OCI-LY3 (cell line): ENCODE data around the gene KCNG1.

Source experiments
- H2AFZ ChIP-seq: fragments of 200-600, 300-600 bp; shearing (Covaris generic); 2 replicates; pipeline ENCODE4 v1.6.0; 2014; ENCODE audit warnings: antibody characterized with exemption, low read depth, low read length
- H3K27ac ChIP-seq: fragments of 200-600, 300-600 bp; sonication (generic); 2 replicates; pipeline ENCODE4 v1.5.1; 2014; ENCODE audit warnings: mild to moderate bottlenecking, low read length, moderate library complexity, mixed read lengths
- H3K27me3 ChIP-seq: fragments of 200-600, 300-600 bp; sonication (generic); 2 replicates; pipeline ENCODE4 v1.6.1; 2014; ENCODE audit warnings: low read depth, low read length, mixed read lengths
- H3K36me3 ChIP-seq: fragments of 200-600, 300-600 bp; sonication (generic); replicated peaks from 2 replicates; pipeline ENCODE3; 2014; ENCODE audit warnings: low read depth, low read length, mixed read lengths
- H3K4me1 ChIP-seq: fragments of 300-600, 200-600 bp; sonication (generic); 2 replicates; pipeline ENCODE4 v1.6.1; 2014; ENCODE audit warnings: low read length, mixed read lengths
- H3K4me2 ChIP-seq: fragments of 200-600, 300-600 bp; sonication (generic); 2 replicates; pipeline ENCODE4 v1.6.1; 2014; ENCODE audit warnings: low read length, mixed read lengths
- H3K4me3 ChIP-seq: fragments of 300-600, 200-600 bp; sonication (generic); 2 replicates; pipeline ENCODE4 v1.5.1; 2014; ENCODE audit warnings: antibody characterized with exemption, mild to moderate bottlenecking, low read length, moderate library complexity
- H3K79me2 ChIP-seq: fragments of 300-600, 200-600 bp; shearing (Covaris generic); 2 replicates; pipeline ENCODE4 v1.6.1; 2014; ENCODE audit warnings: mild to moderate bottlenecking, low read length, mixed read lengths
- H3K9ac ChIP-seq: fragments of 300-600, 200-600 bp; shearing (Covaris generic); 2 replicates; pipeline ENCODE4 v1.6.0; 2014; ENCODE audit warnings: mild to moderate bottlenecking, low read length, moderate library complexity
- H3K9me3 ChIP-seq: fragments of 200-600, 300-600 bp; shearing (Covaris generic); 2 replicates; pipeline ENCODE4 v1.6.1; 2014; ENCODE audit warnings: low read length, mixed read lengths; ENCODE audit not compliant: insufficient read depth
- H4K20me1 ChIP-seq: fragments of 200-600, 300-600 bp; sonication (generic); 2 replicates; pipeline ENCODE4 v1.6.1; 2016; ENCODE audit warnings: low read length, mixed read lengths; ENCODE audit not compliant: insufficient read depth
- CTCF ChIP-seq: fragments of 200-600, 300-600 bp; sonication (generic); IDR thresholded peaks from 2 replicates; pipeline ENCODE4 v1.5.1; 2014; ENCODE audit warnings: antibody characterized with exemption, low read length, low read depth
- EZH2phosphoT487 ChIP-seq: fragments of 200-600 bp; shearing (Covaris generic); IDR thresholded peaks from 2 replicates; pipeline ENCODE4 v1.6.1; 2018; ENCODE audit warnings: antibody characterized with exemption, mixed run types, low read depth

The KCNG1 gene

GRCh38 chr20:50993876-50994275, 29.0 kb downstream of the KCNG1 start:
- Histone ChIP-seq H3K4me1 (peaks cover 19% of the 10 kb centered on the region), H3K27me3 (peaks cover 36% of the 10 kb centered on the region), H3K4me3 (no peak overlapping the region), H3K4me2 (peak overlapping the region; percentile 58; the same call in 1 of the 2 replicates), H3K79me2 (no peaks in the 10 kb centered on the region), H3K9ac (no peak overlapping the region), H3K27ac (no peak overlapping the region), H3K9me3 (no peaks in the 10 kb centered on the region), H2AFZ (no peak overlapping the region), H4K20me1 (no peaks in the 10 kb centered on the region), H3K36me3 (no peaks in the 10 kb centered on the region)
- TF ChIP-seq CTCF (no peak), EZH2phosphoT487 (no peak)

- H2AFZ ChIP-seq, result peak overlapping the region; percentile 59
- H3K4me3 ChIP-seq, result peak overlapping the region; percentile 46
- peak overlapping the region; percentile 7; the same call in 1 of the 2 replicates for H3K9ac ChIP-seq
- H4K20me1 ChIP-seq, result no peaks in the 10 kb centered on the region
- peaks cover 33% of the 10 kb centered on the region for H3K27me3 ChIP-seq
- no peaks in the 10 kb centered on the region for H3K79me2 ChIP-seq
- H3K4me2 ChIP-seq, result peak overlapping the region; percentile 58
- TF ChIP-seq CTCF (peak; percentile 99), EZH2phosphoT487 (no peak)
- H3K27ac ChIP-seq, result peak overlapping the region; percentile 4; the same call in 1 of the 2 replicates
- H3K36me3 ChIP-seq, result no peaks in the 10 kb centered on the region
- no peaks in the 10 kb centered on the region for H3K9me3 ChIP-seq
- peaks cover 21% of the 10 kb centered on the region for H3K4me1 ChIP-seq
These were observed 30.0 kb downstream of the KCNG1 start for GRCh38 chr20:50992733-50993457.

GRCh38 chr20:50992336-50992732, 30.6 kb downstream of the KCNG1 start:
- TF ChIP-seq CTCF (no peak), EZH2phosphoT487 (no peak)
- peak overlapping the region; percentile 4; the same call in 1 of the 2 replicates for H3K27ac ChIP-seq
- peaks cover 22% of the 10 kb centered on the region for H3K4me1 ChIP-seq
- no peaks in the 10 kb centered on the region for H4K20me1 ChIP-seq
- no peaks in the 10 kb centered on the region for H3K36me3 ChIP-seq
- H2AFZ ChIP-seq, result peak overlapping the region; percentile 56
- H3K4me2 ChIP-seq, result peak overlapping the region; percentile 58
- H3K9me3 ChIP-seq, result no peaks in the 10 kb centered on the region
- H3K9ac ChIP-seq, result peak overlapping the region; percentile 7; the same call in 1 of the 2 replicates
- H3K79me2 ChIP-seq, result no peaks in the 10 kb centered on the region
- H3K27me3 ChIP-seq, result peaks cover 27% of the 10 kb centered on the region
- peak overlapping the region; percentile 46 for H3K4me3 ChIP-seq

GRCh38 chr20:50991076-50991475, 31.8 kb downstream of the KCNG1 start:
- Histone ChIP-seq H4K20me1 (no peaks in the 10 kb centered on the region), H2AFZ (no peak overlapping the region), H3K27ac (no peak overlapping the region), H3K36me3 (no peaks in the 10 kb centered on the region), H3K9me3 (no peaks in the 10 kb centered on the region), H3K9ac (no peak overlapping the region), H3K27me3 (peaks cover 25% of the 10 kb centered on the region), H3K4me2 (no peak overlapping the region), H3K4me1 (peaks cover 22% of the 10 kb centered on the region), H3K4me3 (no peak overlapping the region), H3K79me2 (no peaks in the 10 kb centered on the region)
- TF ChIP-seq EZH2phosphoT487 (no peak), CTCF (no peak)
